Measurements from ENCODE around the gene S100A13. TPM values are rescaled to one million over a fixed set of nuclear protein-coding genes. Genes with fewer than 3 reads are reported as not detected.

Gene S100A13
- total RNA-seq, 1 experiment from 2014 or later: 111 TPM

DNA sequence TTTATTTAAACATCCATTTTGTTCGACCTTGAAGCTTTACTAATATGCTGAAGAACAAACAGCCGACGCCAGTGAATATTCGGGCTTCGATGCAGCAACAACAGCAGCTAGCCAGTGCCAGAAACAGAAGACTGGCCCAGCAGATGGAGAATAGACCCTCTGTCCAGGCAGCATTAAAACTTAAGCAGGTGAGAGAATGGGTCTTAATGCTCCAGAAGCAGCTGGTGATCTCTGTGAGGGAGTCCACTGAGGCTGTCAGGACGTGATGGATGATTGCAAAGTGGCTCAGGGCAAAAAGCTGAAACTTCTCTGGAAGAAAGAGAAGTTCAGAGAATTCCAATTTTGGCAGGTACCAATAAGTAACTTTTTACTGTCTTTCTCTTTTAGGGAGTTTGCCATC lies 11.0 kb upstream of the S100A13 start:
- BruUV-seq (replicated peaks): TSS peak; percentile 38
- in situ Hi-C loops (cut with HindIII; ENCODE audit: low pct_unique_long_range_greater_than_20kb, low sequenced_read_pairs) (no loop called here), intact Hi-C loops (cut with micrococcal nuclease; ENCODE audit: unreplicated experiment) (no loop called here)
- Histone ChIP-seq H3K36me3 (ENCODE audit: control insufficient read depth, insufficient read depth, low read length) (peaks cover 48% of the 10 kb centered on the region), H3K27ac (ENCODE audit: low read length) (no peak overlapping the region), H3K27me3 (ENCODE audit: control insufficient read depth, insufficient read depth, low read length) (no peaks in the 10 kb centered on the region), H3K4me3 (ENCODE audit: low read depth in 2 of 2, low read length in 2 of 2) (no peak overlapping the region), H3K4me1 (ENCODE audit: control insufficient read depth, insufficient read depth, low read length) (peaks cover 7% of the 10 kb centered on the region; the same call in 1 of the 2 replicates), H3K9me3 (ENCODE audit: control insufficient read depth, insufficient read depth, low read depth, low read length) (no peaks in the 10 kb centered on the region)
- DNase-seq (ENCODE audit: low read depth, low spot score): no peak
- ATAC-seq: no peak
- TF ChIP-seq CTCF (IDR thresholded peaks at IDR 0.05) (no peak), POLR2AphosphoS5 (IDR thresholded peaks at IDR 0.05; ENCODE audit: low read depth, low read length) (no peak), SIN3A (IDR thresholded peaks at IDR 0.05; ENCODE audit: borderline replicate concordance, insufficient read depth, low read depth, low read length) (no peak), TCF7L2 (IDR thresholded peaks at IDR 0.05; ENCODE audit: low read depth, low read length) (no peak), REST (IDR thresholded peaks at IDR 0.05; ENCODE audit: insufficient read depth in 1 of 2, low read depth in 2 of 2, low read length in 1 of 2) (no peak)
- POLR2A ChIA-PET: interaction anchor here (0.7 kb wide), 2 partner anchors 72 to 159 kb away, joined by 3 read pairs; no protein-coding TSS in a partner anchor
- CTCF ChIA-PET: interaction anchor here (1.0 kb wide), 1 partner anchor 66 kb away, joined by 3 read pairs; no protein-coding TSS in a partner anchor

DNA sequence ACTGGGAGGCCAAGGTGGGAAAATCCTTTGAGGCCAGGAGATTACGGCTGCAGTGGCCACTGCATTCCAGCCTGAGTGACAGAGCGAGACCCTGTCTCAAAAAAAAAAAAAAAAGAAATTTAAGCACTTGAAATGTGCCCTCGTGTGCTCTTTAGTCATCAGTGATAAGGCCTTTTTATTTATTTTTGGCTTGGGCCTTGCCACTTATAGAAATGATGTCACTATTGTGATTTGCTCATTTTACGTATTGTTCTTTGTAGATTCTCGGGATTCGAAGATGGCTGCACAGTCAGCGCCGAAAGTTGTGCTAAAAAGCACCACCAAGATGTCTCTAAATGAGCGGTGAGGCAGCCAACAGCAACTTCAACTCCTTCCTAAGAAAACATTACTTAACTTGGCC lies 9.0 kb upstream of the S100A13 start:
- H3K9me3 ChIP-seq (ENCODE audit: control insufficient read depth, insufficient read depth, low read depth, low read length): no peaks in the 10 kb centered on the region
- BruUV-seq (replicated peaks): no TSS peak
- H3K4me1 ChIP-seq (ENCODE audit: control insufficient read depth, insufficient read depth, low read length): peaks cover 11% of the 10 kb centered on the region
- ChIA-PET CTCF (no interaction called here), POLR2A (no interaction called here)
- in situ Hi-C loops (cut with HindIII; ENCODE audit: low pct_unique_long_range_greater_than_20kb, low sequenced_read_pairs) (no loop called here), intact Hi-C loops (cut with micrococcal nuclease; ENCODE audit: unreplicated experiment) (no loop called here)
- ATAC-seq: no peak
- DNase-seq (ENCODE audit: low read depth, low spot score): no peak
- H3K36me3 ChIP-seq (ENCODE audit: control insufficient read depth, insufficient read depth, low read length): peaks cover 34% of the 10 kb centered on the region
- H3K4me3 ChIP-seq (ENCODE audit: low read depth in 2 of 2, low read length in 2 of 2): peak overlapping the region in 1 of 2 experiments; percentile 93; a peak in 2 of 4 replicates
- no peaks in the 10 kb centered on the region for H3K27me3 ChIP-seq (ENCODE audit: control insufficient read depth, insufficient read depth, low read length)
- TF ChIP-seq POLR2AphosphoS5 (IDR thresholded peaks at IDR 0.05; ENCODE audit: low read depth, low read length): no peak
- no peak for TF ChIP-seq REST (IDR thresholded peaks at IDR 0.05; ENCODE audit: insufficient read depth in 1 of 2, low read depth in 2 of 2, low read length in 1 of 2)
- TF ChIP-seq CTCF (IDR thresholded peaks at IDR 0.05): no peak
- TF ChIP-seq TCF7L2 (IDR thresholded peaks at IDR 0.05; ENCODE audit: low read depth, low read length): no peak
- H3K27ac ChIP-seq (ENCODE audit: low read length): no peak overlapping the region

Data from Panc1 (cell line).